Skeletal muscle tissue (tissue), 4 donors: Measurements from ENCODE around the gene SHH. TPM values are rescaled to one million over a fixed set of nuclear protein-coding genes. Genes with fewer than 3 reads are reported as not detected.

Experiments used
- H3K27ac ChIP-seq: one replicate; pipeline ENCODE4 v1.7.0; 2013; ENCODE audit warnings: mild to moderate bottlenecking, low read depth, low read length, inconsistent platforms
- H3K27me3 ChIP-seq, 3 donors: one replicate each; pipeline ENCODE4 v1.7.0; 2013; ENCODE audit warnings: low read length in 3 of 3; ENCODE audit not compliant: control insufficient read depth in 3 of 3, insufficient read depth in 3 of 3
- H3K36me3 ChIP-seq, 3 donors: one replicate each; pipeline ENCODE4 v1.7.0; 2013; ENCODE audit warnings: low read length in 3 of 3; ENCODE audit not compliant: control insufficient read depth in 3 of 3, insufficient read depth in 3 of 3
- H3K4me1 ChIP-seq, 3 donors: one replicate each; pipeline ENCODE4 v1.7.0; 2013; ENCODE audit warnings: low read length in 3 of 3, mild to moderate bottlenecking in 3 of 3; ENCODE audit not compliant: control insufficient read depth in 3 of 3, insufficient read depth in 3 of 3
- H3K4me3 ChIP-seq, 3 donors: one replicate each; pipeline ENCODE4 v1.7.0; 2013; ENCODE audit warnings: low read length in 3 of 3
- H3K9ac ChIP-seq, 3 donors: one replicate each; pipeline ENCODE4 v1.7.0; 2013; ENCODE audit warnings: low read length in 3 of 3, mild to moderate bottlenecking in 3 of 3, moderate library complexity in 2 of 3, low read depth in 1 of 3
- H3K9me3 ChIP-seq, 3 donors: one replicate each; pipeline ENCODE4 v1.7.0; 2013; ENCODE audit warnings: low read length in 3 of 3; ENCODE audit not compliant: control insufficient read depth in 3 of 3
- total RNA-seq: library from RNA; depleted of rRNA; stranded (reverse); fragments of >200 nt; gene quantifications from one replicate; pipeline ENCODE4 v1.2.3, GENCODE V29; 2014
- donor health status: Osteomylitis.

The SHH gene
- total RNA-seq, 1 donor from 2014 or later = not detected

DNA sequence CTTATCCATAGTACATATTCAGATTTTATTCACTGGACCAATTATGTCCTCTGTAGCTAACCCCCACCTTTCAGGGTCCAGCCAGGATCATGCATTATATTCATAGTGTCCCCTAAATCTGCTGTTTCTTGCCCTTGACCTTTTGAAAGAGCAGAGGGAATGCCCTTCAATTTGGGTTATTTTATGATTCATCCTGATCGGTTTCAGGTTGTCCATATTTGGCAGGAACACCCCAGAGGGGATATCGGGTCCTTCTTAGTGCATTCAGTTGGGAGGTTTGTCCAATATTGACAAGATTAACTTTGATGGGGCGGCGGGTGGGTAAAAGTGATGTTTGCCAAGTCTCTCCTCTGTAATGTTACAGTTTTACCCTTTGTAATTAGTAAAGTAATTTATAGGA lies 60.9 kb downstream of the SHH start:
- Histone ChIP-seq H3K27ac (no peak overlapping the region), H3K4me3 (no peak overlapping the region), H3K9me3 (no peaks in the 10 kb centered on the region), H3K9ac (no peak overlapping the region), H3K36me3 (peaks cover 0 to 3% (median 0%) of the 10 kb centered on the region in 3 donors), H3K4me1 (peaks cover 27 to 39% (median 36%) of the 10 kb centered on the region in 3 donors), H3K27me3 (no peaks in the 10 kb centered on the region)

DNA sequence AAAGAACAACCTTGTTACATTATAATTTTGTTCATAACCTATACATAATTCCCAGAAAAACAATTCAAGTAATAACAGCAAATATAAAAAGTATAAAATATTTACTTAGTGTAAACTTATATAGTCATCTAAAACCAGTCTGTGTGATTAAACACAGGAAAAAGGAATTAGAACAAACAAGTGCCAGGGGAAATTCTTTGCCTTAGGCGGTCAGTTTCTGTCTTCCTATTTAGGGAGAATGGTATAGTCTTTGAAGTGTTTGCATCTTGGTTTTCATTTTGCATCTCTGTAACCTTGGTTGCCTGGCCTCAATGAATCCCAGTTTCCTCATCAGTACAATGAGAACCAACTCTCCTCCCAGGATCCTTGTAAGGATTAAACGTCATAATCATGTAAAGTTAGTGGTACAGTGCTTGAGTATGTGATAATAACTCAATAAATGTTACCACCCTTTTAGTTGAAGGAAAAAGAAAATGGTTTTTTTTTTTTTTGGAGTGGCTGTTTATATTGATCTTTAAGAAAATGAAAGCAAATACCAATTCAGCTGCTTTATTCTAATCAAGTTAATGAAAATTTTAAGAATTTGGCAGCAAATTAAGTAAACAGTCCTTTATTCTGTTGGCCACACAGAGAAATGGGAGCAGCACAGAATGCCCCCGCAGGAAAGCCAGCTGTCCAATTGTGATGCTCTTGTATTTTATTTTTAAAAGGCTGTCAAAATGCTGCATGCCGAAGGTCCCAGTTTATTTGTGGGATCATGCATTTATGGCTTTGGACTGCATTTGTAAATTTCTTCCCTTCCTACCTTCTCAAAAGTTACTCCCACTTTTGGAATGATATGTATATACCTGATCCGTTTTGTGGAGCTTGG lies 61.8 kb downstream of the SHH start:
- Histone ChIP-seq H3K9me3 (no peaks in the 10 kb centered on the region), H3K4me3 (no peak overlapping the region), H3K27ac (no peak overlapping the region), H3K27me3 (no peaks in the 10 kb centered on the region), H3K4me1 (peaks cover 27 to 39% (median 36%) of the 10 kb centered on the region in 3 donors), H3K9ac (no peak overlapping the region), H3K36me3 (peaks cover 6 to 12% (median 9%) of the 10 kb centered on the region in 3 donors)

Other genes with a start within 250 kb of the SHH start
- 53.2 TPM for gene RBM33, start 167.8 kb downstream of the SHH start, total RNA-seq